Cardiac fibroblast (primary cell): ENCODE data around the gene ATP10B.

Experiments
- DNase-seq, 2 donors: peaks; one replicate each; pipeline versions ENCODE4 v3.0.0 to v3.0.0-alpha.2; 2010; ENCODE audit warnings: low read depth in 2 of 2
- H3K4me3 ChIP-seq, 2 donors: replicated peaks in 1 of 2; 1 replicate in 1 of 2; 2 replicates in 1 of 2; pipeline ENCODE4 v1.5.1; 2011; ENCODE audit warnings: low read depth in 2 of 2, low read length in 2 of 2, mild to moderate bottlenecking in 2 of 2, moderate library complexity in 1 of 2
- CTCF ChIP-seq: IDR thresholded peaks from one replicate; pipeline ENCODE4 v1.5.1; 2011; ENCODE audit warnings: low read depth, mild to moderate bottlenecking, low read length, inconsistent platforms

ATP10B gene

GRCh38 chr5:160703547-160704189, 148.3 kb downstream of the ATP10B start:
- no peak overlapping the region for H3K4me3 ChIP-seq
- no peak for DNase-seq
- no peak for TF ChIP-seq CTCF

GRCh38 chr5:160702934-160703333, 149.1 kb downstream of the ATP10B start:
- no peak for DNase-seq
- no peak for TF ChIP-seq CTCF
- H3K4me3 ChIP-seq: no peak overlapping the region

- TF ChIP-seq CTCF: no peak
- no peak overlapping the region for H3K4me3 ChIP-seq
- no peak for DNase-seq
Measured at GRCh38 chr5:160702311-160702803, 149.7 kb downstream of the ATP10B start.

GRCh38 chr5:160701403-160701802, 150.6 kb downstream of the ATP10B start:
- H3K4me3 ChIP-seq: no peak overlapping the region
- TF ChIP-seq CTCF: no peak

GRCh38 chr5:160699301-160699700, 152.7 kb downstream of the ATP10B start:
- TF ChIP-seq CTCF: no peak
- DNase-seq: no peak
- H3K4me3 ChIP-seq: no peak overlapping the region

More at GRCh38 chr5:160701403-160701802, 150.6 kb downstream of the ATP10B start:
- no peak for DNase-seq

GRCh38 chr5:160697281-160697680, 154.7 kb downstream of the ATP10B start:
- no peak overlapping the region for H3K4me3 ChIP-seq
- DNase-seq: no peak
- TF ChIP-seq CTCF: no peak

- no peak for DNase-seq
- TF ChIP-seq CTCF: no peak
- H3K4me3 ChIP-seq: no peak overlapping the region
Measured at GRCh38 chr5:160694896-160695295, 157.1 kb downstream of the ATP10B start.
